Measurements from ENCODE around the gene CLIC3.

DNA sequence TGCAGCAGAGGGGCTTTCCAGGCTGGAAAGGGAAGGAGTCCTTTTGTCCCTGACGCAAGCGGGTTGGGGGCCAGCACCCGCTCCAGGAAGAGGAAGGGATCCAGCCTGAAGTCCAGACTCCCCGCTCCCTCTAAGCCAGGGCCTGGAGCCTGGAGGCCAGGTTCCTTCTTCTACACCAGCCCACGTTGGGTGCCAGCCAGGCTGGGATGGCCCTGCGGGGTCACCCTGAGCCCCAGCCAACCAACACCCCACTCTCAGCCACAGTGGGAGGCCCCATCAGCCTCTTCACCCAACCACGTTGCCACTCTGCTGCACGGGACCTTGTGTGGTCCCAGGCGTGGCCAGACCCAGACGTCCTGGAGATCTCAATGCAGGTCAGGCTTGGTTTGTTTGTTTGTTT is 36.5 kb upstream of the CLIC3 start:
- TF ChIP-seq, protein P1, sequence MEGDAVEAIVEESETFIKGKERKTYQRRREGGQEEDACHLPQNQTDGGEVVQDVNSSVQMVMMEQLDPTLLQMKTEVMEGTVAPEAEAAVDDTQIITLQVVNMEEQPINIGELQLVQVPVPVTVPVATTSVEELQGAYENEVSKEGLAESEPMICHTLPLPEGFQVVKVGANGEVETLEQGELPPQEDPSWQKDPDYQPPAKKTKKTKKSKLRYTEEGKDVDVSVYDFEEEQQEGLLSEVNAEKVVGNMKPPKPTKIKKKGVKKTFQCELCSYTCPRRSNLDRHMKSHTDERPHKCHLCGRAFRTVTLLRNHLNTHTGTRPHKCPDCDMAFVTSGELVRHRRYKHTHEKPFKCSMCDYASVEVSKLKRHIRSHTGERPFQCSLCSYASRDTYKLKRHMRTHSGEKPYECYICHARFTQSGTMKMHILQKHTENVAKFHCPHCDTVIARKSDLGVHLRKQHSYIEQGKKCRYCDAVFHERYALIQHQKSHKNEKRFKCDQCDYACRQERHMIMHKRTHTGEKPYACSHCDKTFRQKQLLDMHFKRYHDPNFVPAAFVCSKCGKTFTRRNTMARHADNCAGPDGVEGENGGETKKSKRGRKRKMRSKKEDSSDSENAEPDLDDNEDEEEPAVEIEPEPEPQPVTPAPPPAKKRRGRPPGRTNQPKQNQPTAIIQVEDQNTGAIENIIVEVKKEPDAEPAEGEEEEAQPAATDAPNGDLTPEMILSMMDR (IDR thresholded peaks at IDR 0.05): no peak
- TF ChIP-seq POLR2A (IDR thresholded peaks at IDR 0.05): no peak
